ACC112 (cell line): ENCODE measurements around the gene SMG6.

Source experiments
- H2AFZ ChIP-seq: fragments of 200-600 bp; sonication (generic); one replicate; pipeline ENCODE4 v1.6.0; 2017; ENCODE audit warnings: antibody characterized with exemption, low read length; ENCODE audit not compliant: unreplicated experiment
- H3K27ac ChIP-seq: fragments of 200-600 bp; sonication (generic); 2 replicates; pipeline ENCODE4 v1.5.1; 2014; ENCODE audit warnings: low read depth, mild to moderate bottlenecking, antibody characterized with exemption, low read length, moderate library complexity
- H3K27me3 ChIP-seq: fragments of 200-600 bp; sonication (generic); 2 replicates; pipeline ENCODE4 v1.6.1; 2014; ENCODE audit warnings: mild to moderate bottlenecking, antibody characterized with exemption, low read length, moderate library complexity, mixed read lengths; ENCODE audit not compliant: insufficient read depth
- H3K36me3 ChIP-seq: fragments of 200-600 bp; sonication (generic); 2 replicates; pipeline ENCODE4 v1.6.1; 2016; ENCODE audit warnings: mild to moderate bottlenecking, antibody characterized with exemption, low read length, moderate library complexity, mixed read lengths; ENCODE audit not compliant: insufficient read depth
- H3K4me1 ChIP-seq: fragments of 200-600 bp; sonication (generic); one replicate; pipeline ENCODE4 v1.6.1; 2016; ENCODE audit warnings: low read length, mixed read lengths; ENCODE audit not compliant: insufficient read depth, unreplicated experiment, control insufficient read depth
- H3K4me3 ChIP-seq: fragments of 200-600 bp; sonication (generic); 2 replicates; pipeline ENCODE4 v1.5.1; 2014; ENCODE audit warnings: mild to moderate bottlenecking, low read depth, low read length
- H3K79me2 ChIP-seq: fragments of 200-600 bp; sonication (generic); one replicate; pipeline ENCODE4 v1.6.0; 2016; ENCODE audit warnings: low read length; ENCODE audit not compliant: control insufficient read depth, unreplicated experiment, insufficient read depth

The SMG6 gene

DNA sequence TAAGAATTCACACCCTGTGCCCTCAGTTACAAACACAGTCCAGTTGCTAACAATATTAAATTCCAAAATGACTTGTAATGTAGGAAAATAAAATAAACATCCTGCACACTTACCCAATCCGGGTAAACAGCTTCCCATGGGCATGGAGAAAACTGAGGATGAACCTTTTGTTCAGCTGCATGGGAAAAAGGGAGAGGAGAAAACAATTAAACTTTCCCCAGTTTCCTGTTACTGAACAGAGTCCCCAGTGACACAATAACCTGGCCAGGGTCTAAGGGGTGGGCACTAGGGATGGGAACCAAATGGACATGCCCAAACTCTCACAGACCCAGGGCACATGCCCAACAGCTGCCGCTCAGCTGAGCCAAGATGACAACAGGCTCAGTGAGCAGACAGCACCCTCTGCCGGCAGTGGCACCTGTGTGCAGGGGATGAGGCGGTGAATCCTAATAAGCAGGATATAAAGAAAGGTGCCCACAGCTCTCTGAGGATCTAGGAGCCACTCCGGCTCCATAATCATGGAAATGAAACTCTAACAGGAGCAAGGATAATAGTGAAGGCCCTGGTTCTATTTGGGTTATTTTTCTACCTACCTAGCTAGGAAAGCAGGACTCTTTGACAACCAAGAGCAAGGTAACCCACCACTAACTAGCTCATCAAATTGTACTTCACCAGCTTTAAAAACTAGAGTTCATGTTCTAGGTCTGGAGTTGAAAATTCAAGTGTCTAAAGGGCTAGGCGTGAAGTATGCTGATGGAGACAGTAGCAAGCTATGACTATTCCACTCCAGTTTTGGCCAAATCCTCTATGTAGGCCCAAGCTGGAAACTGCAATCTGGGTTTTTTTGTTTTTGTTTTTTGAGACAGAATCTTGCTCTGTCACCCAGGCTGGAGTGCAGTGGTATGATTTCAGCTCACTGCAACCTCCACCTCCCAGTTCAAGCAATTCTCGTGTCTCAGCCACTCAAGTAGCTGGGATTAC, 58.8 kb downstream of the SMG6 start:
- peak overlapping the region; percentile 99 for H3K27ac ChIP-seq
- no peak overlapping the region for H2AFZ ChIP-seq
- peaks cover 3% of the 10 kb centered on the region for H3K36me3 ChIP-seq
- H3K27me3 ChIP-seq: no peaks in the 10 kb centered on the region
- no peaks in the 10 kb centered on the region for H3K79me2 ChIP-seq
- peaks cover 42% of the 10 kb centered on the region for H3K4me1 ChIP-seq
- H3K4me3 ChIP-seq: peak overlapping the region; percentile 25

DNA sequence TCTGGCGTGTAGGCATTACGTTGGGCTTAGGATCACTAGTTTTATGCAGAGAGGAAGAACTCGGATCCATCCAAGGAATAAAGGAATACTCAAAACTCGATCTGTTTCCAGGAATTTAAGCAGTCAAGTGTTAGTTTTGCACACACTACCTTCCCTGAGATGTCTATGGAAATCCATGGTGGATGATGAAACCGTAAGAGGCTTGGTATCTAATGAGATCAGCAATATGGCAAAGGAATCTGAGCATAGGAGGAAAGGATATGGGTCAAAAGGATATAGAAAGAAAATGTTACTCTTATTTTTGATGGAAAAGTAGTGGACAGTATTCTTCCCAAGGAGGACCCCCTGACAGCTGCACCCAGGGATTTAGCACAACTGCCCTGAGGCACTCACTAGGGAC, 59.6 kb downstream of the SMG6 start:
- H3K4me3 ChIP-seq: peak overlapping the region; percentile 25
- H3K36me3 ChIP-seq: peaks cover 3% of the 10 kb centered on the region
- no peaks in the 10 kb centered on the region for H3K79me2 ChIP-seq
- H3K27me3 ChIP-seq: no peaks in the 10 kb centered on the region
- peaks cover 47% of the 10 kb centered on the region for H3K4me1 ChIP-seq
- H2AFZ ChIP-seq: no peak overlapping the region
- peak overlapping the region; percentile 99 for H3K27ac ChIP-seq

- Histone ChIP-seq H3K4me1 (peaks cover 66% of the 10 kb centered on the region), H3K4me3 (no peak overlapping the region)
These were observed 61.8 kb downstream of the SMG6 start for GRCh38 chr17:2241823-2242222.

DNA sequence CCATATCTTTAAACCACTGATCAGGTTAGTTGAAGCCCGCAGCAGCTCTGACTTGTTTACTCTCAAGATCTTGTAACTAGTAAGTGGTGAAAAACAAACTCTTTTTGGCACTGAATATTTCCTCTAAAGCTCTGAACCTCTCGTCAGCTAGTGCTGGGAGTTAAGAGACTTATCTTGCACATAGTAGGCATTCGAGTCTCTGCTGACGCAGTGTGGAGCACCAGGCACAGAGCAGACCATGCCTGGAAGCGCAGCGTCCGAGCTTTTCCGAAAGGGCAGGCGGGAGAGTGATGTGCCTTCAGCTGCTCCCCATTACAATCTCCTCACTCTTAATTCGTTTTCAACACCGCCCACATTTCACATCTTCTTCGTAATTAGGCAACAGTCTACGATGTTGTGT, 63.0 kb downstream of the SMG6 start:
- H3K4me3 ChIP-seq: peak overlapping the region; percentile 8; the same call in 1 of the 2 replicates
- peak overlapping the region; percentile 90 for H3K27ac ChIP-seq
- no peaks in the 10 kb centered on the region for H3K79me2 ChIP-seq
- no peak overlapping the region for H2AFZ ChIP-seq
- H3K4me1 ChIP-seq: peaks cover 77% of the 10 kb centered on the region
- no peaks in the 10 kb centered on the region for H3K27me3 ChIP-seq
- peaks cover 3% of the 10 kb centered on the region; the same call in 1 of the 2 replicates for H3K36me3 ChIP-seq

More at GRCh38 chr17:2241823-2242222, 61.8 kb downstream of the SMG6 start:
- peak overlapping the region; percentile 90 for H3K27ac ChIP-seq
- no peaks in the 10 kb centered on the region for H3K27me3 ChIP-seq
- H2AFZ ChIP-seq: no peak overlapping the region
- H3K79me2 ChIP-seq: no peaks in the 10 kb centered on the region
- H3K36me3 ChIP-seq: peaks cover 3% of the 10 kb centered on the region; the same call in 1 of the 2 replicates

DNA sequence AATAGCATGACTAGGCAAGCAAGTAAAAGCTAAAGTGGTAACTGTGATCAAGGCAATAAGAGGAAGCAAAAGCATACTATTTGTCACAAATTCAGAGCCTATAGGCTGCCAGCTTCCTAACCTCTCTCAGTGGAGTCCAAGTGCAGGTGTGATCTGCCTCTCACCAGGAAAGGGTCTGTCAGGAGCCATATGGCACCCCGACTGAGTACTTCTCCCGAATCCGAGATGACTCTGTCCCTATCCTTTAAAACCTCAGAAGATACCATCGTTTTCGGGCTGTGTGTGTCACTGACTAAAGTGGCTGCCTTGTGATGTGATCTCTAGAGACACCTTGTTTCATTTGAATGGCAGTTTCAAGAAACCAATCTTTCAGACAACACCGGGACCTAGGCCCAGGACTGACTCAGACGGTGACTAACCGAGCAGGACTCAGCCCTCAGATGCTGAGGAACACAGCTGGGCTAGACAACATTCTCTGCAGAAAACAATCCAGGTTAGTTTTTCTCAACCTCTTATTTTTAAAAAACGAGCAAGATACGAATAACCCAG, 63.6 kb downstream of the SMG6 start:
- no peak overlapping the region for H2AFZ ChIP-seq
- H3K27me3 ChIP-seq: no peaks in the 10 kb centered on the region
- H3K79me2 ChIP-seq: peaks cover 3% of the 10 kb centered on the region
- peak overlapping the region; percentile 90 for H3K27ac ChIP-seq
- peaks cover 77% of the 10 kb centered on the region for H3K4me1 ChIP-seq
- peaks cover 3% of the 10 kb centered on the region; the same call in 1 of the 2 replicates for H3K36me3 ChIP-seq
- peak overlapping the region; percentile 55 for H3K4me3 ChIP-seq

DNA sequence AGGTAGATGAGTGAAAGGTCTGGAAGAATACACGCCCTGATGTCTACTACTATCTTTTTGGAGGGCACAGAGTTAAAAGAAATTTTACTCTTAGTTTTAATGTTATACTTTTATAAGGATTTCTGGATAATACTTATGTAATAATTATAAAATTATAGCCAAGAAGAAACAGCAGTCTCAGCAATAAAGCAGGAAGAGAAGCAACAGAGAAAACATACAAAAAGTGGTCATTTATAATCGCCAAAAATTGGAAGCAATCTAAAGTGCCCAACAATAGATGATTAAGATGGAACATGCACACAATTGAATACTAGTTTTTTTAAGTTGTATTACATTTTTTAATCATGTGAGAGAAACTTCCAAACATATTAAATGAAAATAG, 64.4 kb downstream of the SMG6 start:
- peak overlapping the region; percentile 71 for H3K4me3 ChIP-seq
- peak overlapping the region; percentile 90 for H3K27ac ChIP-seq
- H3K79me2 ChIP-seq: peaks cover 3% of the 10 kb centered on the region

DNA sequence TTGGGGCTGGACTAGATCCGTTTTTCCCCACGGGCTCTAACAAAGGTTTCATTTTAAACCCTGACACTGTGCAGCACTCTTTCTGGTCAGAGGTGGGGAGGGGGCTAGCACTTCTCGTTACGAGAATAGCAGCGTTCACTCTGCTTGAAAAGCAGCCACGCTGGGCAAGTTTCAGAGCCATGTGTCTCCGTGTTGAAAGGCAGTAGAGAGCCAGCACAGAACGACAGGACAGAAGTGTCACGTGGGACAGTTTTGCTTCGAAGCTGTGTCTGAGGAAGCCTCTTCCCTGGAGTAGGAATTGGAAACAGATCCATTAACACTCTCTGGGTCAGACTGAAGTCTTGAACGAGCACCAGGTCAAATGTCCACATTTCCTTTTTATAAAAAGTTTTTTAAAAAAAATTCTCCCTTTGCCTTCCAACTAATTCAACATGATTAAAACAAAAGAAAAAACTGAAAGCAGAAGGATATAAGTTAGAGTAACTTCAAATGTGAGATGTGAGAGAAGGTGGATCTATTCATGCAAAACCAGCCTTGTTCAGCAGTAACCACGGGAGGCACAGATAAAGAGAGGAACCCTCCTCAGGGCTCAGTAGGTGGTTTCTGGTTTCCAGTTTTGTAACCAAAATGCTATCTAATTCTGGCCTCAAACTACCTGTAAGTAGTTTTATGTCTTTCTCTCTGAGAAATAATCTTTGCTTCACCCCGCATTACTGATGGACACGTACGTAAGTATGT, 65.0 kb downstream of the SMG6 start:
- peak overlapping the region; percentile 23 for H2AFZ ChIP-seq
- H3K4me3 ChIP-seq: peak overlapping the region; percentile 71
- H3K4me1 ChIP-seq: peaks cover 67% of the 10 kb centered on the region
- peak overlapping the region; percentile 90 for H3K27ac ChIP-seq
- peaks cover 2% of the 10 kb centered on the region; the same call in 1 of the 2 replicates for H3K36me3 ChIP-seq
- H3K27me3 ChIP-seq: no peaks in the 10 kb centered on the region
- H3K79me2 ChIP-seq: peaks cover 3% of the 10 kb centered on the region

More for the DNA sequence above, 64.4 kb downstream of the SMG6 start:
- peaks cover 3% of the 10 kb centered on the region; the same call in 1 of the 2 replicates for H3K36me3 ChIP-seq
- H3K27me3 ChIP-seq: no peaks in the 10 kb centered on the region
- H3K4me1 ChIP-seq: peaks cover 69% of the 10 kb centered on the region
- no peak overlapping the region for H2AFZ ChIP-seq

DNA sequence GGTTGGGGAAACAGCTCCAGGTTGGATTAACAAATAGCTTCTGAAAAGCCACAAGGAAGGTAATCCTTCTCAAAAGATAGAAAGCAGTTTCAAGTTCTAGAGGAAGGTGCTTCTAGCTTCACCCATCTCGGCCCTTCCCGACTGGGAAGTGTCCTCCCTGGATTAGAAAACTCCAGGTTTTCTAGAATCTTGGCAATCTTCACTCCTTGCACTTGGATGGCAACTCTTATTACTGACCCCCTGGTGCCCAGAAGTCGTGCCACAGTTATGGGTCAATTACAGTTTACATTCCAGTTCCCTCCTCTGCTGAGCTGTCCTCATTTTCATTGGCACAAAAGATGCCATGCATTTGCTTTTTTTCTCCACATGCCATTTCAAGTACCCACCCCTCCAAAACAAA, 65.6 kb downstream of the SMG6 start:
- H2AFZ ChIP-seq: no peak overlapping the region
- H3K79me2 ChIP-seq: peaks cover 3% of the 10 kb centered on the region
- peak overlapping the region; percentile 71 for H3K4me3 ChIP-seq
- peaks cover 71% of the 10 kb centered on the region for H3K4me1 ChIP-seq
- peak overlapping the region; percentile 90 for H3K27ac ChIP-seq
- no peaks in the 10 kb centered on the region for H3K36me3 ChIP-seq
- H3K27me3 ChIP-seq: no peaks in the 10 kb centered on the region

DNA sequence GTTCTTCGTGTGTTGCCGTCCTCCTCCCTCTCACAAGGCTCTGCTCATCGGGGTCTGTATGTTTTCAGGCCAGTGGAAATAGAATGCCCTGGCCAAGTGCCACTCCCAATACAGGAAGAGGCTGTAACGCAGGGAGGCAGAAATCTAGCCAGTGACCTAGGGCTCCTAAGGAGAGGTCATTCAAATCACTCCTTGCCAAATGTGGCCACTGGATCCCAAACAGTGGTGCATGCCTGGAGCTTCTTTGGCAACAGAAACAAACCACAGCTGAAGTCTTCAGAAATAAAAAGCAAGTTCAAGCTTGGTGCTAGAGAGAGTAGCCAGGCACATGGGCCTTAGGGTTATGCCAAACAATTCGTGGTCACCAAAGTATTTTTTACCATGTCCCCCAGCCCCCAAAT, 66.1 kb downstream of the SMG6 start:
- H3K79me2 ChIP-seq: peaks cover 3% of the 10 kb centered on the region
- no peak overlapping the region for H2AFZ ChIP-seq
- peak overlapping the region; percentile 90 for H3K27ac ChIP-seq
- H3K27me3 ChIP-seq: no peaks in the 10 kb centered on the region
- peaks cover 75% of the 10 kb centered on the region for H3K4me1 ChIP-seq
- H3K4me3 ChIP-seq: peak overlapping the region; percentile 71
- no peaks in the 10 kb centered on the region for H3K36me3 ChIP-seq

DNA sequence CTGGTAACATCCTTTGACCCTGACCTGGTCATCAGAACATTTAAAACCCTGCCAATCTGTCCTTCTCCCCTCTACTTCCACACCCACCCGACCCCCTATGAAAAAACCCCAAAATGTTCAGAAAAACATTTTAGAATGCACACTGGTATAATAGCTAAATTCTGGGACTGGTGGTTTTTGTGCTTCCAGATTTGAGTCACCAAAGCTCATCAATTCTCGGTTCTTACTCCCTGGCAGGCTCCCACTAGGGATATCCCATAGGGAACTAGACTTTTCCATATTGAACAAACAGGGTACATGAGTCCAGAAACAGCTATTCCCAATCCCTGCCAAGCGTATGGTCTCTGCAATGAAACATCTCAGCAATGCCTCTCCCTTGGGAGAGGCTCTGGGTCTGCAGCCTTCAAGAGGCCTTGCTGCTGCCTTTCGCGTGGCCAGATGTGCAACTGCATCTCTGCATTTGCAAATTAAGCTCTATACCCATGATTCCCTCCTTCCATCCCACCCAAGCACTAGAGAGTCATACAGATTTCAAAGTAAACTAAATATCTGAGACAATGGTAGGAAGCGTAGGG, 67.7 kb downstream of the SMG6 start:
- peaks cover 80% of the 10 kb centered on the region for H3K4me1 ChIP-seq
- peak overlapping the region; percentile 66 for H3K27ac ChIP-seq
- no peak overlapping the region for H3K4me3 ChIP-seq
- H2AFZ ChIP-seq: no peak overlapping the region
- no peaks in the 10 kb centered on the region for H3K36me3 ChIP-seq
- no peaks in the 10 kb centered on the region for H3K27me3 ChIP-seq
- peaks cover 3% of the 10 kb centered on the region for H3K79me2 ChIP-seq
